Cardiac septum (tissue), 1 donor: ENCODE data around the gene ATP8A2. TPM values are rescaled to one million over a fixed set of nuclear protein-coding genes. Genes with fewer than 3 reads are reported as not detected.

Experiments used
- DNase-seq: peaks from one replicate; pipeline ENCODE4 v3.0.0-alpha.2; 2020; ENCODE audit warnings: low spot score
- intact Hi-C: fragments of 100-400 bp; cut with DNase I; formaldehyde crosslinking; loops from one replicate; pipeline ENCODE4 v1.14.0; 2022
- total RNA-seq: library from RNA; stranded (reverse); fragmentation: NEBNext Ultra II Directional; extraction: Animal tissue kit (Norgen Biotek cat#: 25700); gene quantifications from one replicate; pipeline ENCODE4 v1.2.1, GENCODE V29; 2021
- donor health status: DM: no; HTN: no; CAD: no.

Gene ATP8A2
- total RNA-seq, 1 donor from 2014 or later: 0.08 TPM

GRCh38 chr13:25447396-25447795, 75.6 kb downstream of the ATP8A2 start:
- intact Hi-C loops: no loop called here
- DNase-seq: no peak

- intact Hi-C loops: no loop called here
- no peak for DNase-seq
Measured at GRCh38 chr13:25453850-25454365, 82.1 kb downstream of the ATP8A2 start.

DNA sequence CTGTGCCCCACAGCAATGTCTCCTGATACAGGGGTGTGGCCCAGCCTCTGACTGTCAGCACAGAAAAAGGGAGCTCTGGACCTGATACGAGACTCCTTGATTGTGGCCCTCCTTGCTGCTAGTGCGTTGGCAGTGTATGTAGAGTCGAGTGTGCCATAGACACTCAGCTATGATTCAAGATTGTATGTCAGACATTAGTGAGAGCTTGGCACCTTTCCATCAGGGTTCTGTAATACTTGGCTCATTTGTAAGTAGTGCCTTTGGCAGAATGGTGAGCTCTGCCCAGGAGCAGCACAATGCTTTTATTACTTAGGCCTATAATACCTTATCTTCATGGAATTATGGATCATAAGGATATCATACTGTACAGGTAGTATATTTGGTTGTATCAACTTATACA, 83.4 kb downstream of the ATP8A2 start:
- intact Hi-C loops: no loop called here
- DNase-seq: no peak

GRCh38 chr13:25457566-25457965, 85.8 kb downstream of the ATP8A2 start:
- DNase-seq: no peak
- intact Hi-C loops: no loop called here

GRCh38 chr13:25462301-25463125, 90.7 kb downstream of the ATP8A2 start:
- no peak for DNase-seq
- intact Hi-C loops: no loop called here

DNA sequence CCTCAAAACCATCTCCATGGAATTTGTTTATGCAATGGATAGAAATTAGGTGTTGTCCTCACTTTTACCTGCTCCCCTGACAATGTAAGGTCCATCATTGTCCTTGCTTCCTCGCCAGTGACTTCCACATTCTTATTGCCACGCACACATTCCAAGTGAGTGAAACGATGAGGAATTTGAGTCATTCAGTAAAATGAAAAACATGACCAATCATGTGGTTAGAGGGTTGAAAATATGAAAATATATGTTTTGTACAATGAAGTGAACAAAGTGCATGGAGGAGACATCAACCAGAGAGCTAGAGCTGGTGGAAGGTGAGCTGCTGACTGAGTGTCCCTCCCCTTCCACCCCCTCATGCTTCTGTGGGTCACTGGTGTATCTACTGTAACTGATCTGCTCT, 91.7 kb downstream of the ATP8A2 start:
- DNase-seq: no peak
- intact Hi-C loops: no loop called here

DNA sequence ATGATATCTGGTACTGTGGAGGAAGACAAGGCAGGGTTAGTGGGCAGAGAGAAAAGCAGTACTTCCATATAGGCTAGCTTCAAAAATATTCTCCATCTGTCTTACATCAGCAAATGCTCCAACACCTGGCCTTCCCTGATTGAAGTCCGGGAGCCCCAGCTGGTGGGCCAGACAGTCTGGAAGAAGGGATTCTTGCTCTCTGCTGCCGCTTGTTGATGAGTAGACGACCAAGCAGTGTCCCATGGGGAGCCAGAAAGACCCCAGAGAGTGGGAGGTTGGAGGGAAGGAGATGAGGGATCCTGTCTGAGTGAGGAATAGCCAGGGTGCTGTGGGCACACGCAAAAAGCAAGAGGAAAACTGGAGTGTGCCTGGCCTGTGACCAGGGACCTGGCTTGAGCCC, 95.1 kb downstream of the ATP8A2 start:
- intact Hi-C loops: no loop called here
- DNase-seq: no peak

GRCh38 chr13:25468325-25469168, 96.8 kb downstream of the ATP8A2 start:
- no peak for DNase-seq

GRCh38 chr13:25469169-25469525, 97.4 kb downstream of the ATP8A2 start:
- no peak for DNase-seq
- intact Hi-C loops: no loop called here

More at GRCh38 chr13:25468325-25469168, 96.8 kb downstream of the ATP8A2 start:
- intact Hi-C loops: no loop called here

DNA sequence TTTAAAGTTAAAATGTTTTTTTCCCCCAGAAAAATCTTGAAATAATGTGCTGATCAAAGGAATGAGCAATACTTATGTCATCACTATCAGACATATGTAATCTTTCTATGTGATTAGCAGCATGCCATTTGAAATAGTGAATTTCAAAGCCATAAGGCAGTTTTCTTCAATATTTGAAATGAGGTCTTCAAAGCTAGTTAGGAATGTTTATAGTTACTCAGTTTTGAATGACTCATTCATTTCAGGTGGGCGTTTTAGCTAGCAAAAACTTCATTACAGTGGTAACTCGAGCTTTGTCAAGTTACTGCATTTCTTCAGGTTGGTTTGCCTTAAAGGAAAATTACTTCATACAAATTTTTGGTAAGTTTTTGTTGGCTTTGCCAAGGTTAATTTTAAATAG, 102.1 kb downstream of the ATP8A2 start:
- intact Hi-C loops: no loop called here

DNA sequence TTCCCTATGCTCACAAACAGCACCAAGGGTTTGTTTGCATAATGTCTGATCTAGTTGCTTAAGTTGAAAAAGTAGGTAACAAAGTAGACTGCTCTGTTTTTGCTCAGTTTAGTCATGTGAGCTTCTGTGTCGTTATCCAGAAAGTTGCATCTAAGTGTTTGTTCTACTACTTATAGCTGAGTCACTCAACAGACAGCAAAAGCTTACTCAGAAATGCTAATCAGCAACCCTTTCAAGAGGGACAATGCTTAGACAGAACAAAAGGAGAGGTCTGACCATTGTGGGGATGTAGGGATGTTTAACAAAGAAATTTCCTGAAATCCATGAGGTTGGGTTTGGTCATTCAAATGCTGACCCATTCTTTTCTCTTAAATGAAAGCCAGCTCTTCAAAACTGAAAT, 106.4 kb downstream of the ATP8A2 start:
- intact Hi-C loops: no loop called here
- no peak for DNase-seq

More for the DNA sequence above, 102.1 kb downstream of the ATP8A2 start:
- DNase-seq: no peak

DNA sequence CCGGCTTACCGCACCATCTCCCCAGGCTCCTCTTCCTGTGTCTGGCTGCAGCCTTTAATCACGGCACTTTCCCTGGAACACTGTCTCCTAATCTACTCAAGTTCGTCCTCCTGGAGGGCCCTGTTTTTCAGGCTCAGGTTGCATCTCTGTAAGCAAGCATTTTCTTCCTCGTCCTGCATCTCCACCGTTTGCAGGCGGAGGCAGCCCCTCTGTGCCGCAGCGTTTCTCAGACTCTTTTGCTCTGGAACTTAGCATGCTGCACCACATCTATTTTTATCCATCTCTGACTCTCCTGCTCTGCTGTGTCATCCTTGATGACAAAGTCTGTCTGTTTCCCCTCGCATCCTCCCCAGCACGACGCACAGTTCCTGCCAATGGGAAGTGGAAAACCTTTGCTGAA, 117.5 kb downstream of the ATP8A2 start:
- DNase-seq: no peak
- intact Hi-C loops: no loop called here

DNA sequence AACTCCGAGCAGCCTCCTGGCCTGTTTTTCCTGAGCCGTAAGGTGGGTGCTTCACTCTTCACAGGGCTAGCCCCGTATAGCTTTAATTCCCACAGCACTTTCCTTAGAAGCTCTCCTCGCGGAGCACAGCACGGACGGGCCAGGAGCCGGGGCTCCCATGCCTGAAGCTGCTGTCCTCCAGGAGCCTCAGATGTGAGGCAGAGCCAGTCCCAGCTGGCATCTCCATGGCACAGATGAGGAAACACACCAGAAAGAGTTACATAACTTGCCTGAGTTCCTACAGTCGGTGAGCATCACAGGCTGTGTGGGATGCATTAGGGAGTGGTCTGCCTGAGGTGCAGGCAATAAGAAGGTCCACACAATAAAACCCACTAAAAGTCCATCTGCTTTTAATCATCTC, 118.5 kb downstream of the ATP8A2 start:
- intact Hi-C loops: no loop called here
- no peak for DNase-seq

DNA sequence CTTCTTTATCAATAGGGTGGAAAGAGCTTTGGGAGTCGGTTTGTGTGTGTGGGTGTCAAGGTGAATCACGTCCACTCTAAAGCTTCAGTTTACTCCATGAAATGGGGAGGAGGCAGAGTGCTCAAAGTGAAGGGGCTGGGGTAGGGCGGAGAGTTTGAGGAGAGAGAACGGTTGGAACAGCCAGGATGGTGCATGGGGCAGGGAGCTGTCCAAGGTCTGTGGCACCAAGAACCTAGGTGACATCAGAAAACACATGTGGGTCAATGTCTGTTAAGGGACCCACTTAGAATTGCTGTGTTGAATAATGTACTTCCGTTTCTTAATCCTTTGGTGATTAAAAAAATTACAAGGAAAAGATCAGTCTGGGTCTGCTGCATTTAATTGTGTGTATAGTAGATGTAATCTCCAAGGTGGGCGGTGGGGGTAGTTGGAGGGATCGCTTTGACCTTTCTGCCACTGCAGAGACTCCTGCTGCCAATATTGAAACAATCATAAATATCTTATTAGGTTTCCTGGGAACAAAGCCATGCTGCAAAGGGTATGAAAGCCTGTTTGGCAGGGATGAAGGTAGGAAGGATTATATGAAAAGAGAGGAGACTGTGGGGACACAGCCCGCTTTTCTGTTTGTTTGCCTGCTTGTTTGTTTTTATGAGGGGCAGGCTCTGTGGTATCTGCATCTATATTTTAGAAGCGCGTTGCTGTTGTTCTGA, 122.3 kb downstream of the ATP8A2 start:
- intact Hi-C loops: no loop called here
- DNase-seq: no peak

DNA sequence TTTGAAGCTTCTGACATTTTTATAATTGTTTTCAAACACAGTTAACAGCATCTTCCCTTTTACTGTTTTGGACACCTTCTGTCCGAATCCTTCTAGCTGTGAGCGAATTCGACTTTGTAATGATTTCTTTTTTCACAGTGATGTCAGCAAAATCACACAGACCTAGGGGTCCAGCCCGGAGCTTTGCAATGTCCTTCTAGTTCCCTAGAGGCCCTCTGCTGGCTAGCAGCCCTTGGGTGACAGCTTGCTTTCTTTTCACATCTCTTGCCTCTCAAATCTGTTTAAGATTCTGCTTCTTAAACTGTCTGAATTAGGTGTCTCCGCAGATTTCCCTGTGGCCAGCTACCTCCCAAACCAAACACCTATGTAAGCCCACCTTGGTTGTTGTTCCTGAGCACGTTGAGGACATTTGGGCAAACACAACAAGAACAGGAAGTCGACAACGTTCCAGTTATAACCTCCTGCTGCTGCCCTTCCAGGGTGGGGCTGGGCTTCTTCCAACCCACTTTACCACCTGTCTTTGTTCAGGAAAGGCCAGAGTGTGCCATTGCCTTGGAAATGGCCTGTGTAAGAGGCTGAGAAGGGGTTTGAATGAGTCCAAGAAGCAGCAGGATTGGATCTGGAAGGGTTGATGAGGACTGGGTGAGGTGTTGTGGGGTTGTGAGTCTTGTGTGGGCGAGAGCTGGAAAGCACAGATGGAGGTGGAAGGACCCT, 123.1 kb downstream of the ATP8A2 start:
- DNase-seq: no peak
- intact Hi-C loops: no loop called here

- DNase-seq: no peak
- intact Hi-C loops: no loop called here
Measured at GRCh38 chr13:25501231-25501630, 129.5 kb downstream of the ATP8A2 start.

GRCh38 chr13:25502031-25502430, 130.3 kb downstream of the ATP8A2 start:
- intact Hi-C loops: no loop called here
- DNase-seq: no peak

DNA sequence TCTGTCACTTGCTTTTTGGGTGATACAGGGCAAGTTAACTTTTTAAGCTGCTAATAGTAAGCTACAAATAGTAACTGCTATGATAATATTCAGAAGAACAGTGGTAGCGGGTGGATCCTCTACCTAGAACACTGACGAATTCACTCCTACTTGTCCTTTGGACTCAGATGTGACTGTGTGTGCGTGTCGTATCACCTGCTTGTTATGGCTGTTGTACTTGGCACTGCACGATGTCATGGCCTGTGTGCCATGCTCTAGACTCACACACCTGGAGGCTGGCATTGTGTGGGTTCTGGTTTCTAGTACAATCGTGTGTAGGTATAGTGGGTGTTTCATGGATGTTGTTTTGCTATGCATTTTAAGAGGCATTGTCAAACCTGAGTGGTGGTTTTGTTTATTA, 130.8 kb downstream of the ATP8A2 start:
- intact Hi-C loops: no loop called here

DNA sequence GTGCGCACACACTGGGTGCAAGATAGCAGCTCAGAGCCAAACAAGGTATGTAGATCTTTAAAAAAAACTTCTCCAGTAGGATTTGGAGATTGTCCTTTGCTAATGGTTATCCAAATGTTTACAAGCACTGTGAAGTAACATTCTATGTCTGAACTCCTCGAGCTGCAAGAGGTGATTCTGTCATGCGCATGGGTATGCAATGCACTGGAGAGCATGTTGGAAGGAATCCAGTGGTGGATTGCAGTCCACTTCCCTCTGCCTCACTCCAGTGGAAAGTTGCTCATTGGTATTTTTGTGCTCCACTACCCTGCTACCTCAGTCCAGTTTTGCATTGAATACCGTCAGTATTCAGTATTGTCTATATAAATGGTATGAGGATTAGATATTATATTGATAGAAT, 132.1 kb downstream of the ATP8A2 start:
- no peak for DNase-seq
- intact Hi-C loops: no loop called here

More for the DNA sequence above, 130.8 kb downstream of the ATP8A2 start:
- DNase-seq: no peak
